Renal cortical epithelial cell (primary cell): Measurements from ENCODE around the gene NME5. TPM values are rescaled to one million over a fixed set of nuclear protein-coding genes. Genes with fewer than 3 reads are reported as not detected.
"Not testable (repeated sequence)": the region's sequence is repeated elsewhere in the genome, so short reads cannot be mapped to it uniquely, and the experiment has no call there.

Experiments
- DNase-seq: peaks from one replicate; pipeline ENCODE4 v3.0.0-alpha.2; 2011; ENCODE audit warnings: low read depth
- total RNA-seq: library from RNA; depleted of rRNA; stranded (reverse); fragments of >200 nt; gene quantifications from 2 replicates; pipeline ENCODE4 v1.2.3, GENCODE V29; 2014

The NME5 gene
- 7.1 and 17.1 TPM in 2 replicates for total RNA-seq

- peak; percentile 72 for DNase-seq
Measured at GRCh38 chr5:138138949-138139780, at the start of gene NME5. Gene NME5, minus strand, starts transcription at chr5:138139428. Its CDS starts 648 bp downstream, at chr5:138138780.

GRCh38 chr5:138188626-138189025, 49.4 kb upstream of the NME5 start:
- no peak for DNase-seq

GRCh38 chr5:138186002-138186447, 46.8 kb upstream of the NME5 start:
- no peak for DNase-seq

- DNase-seq, result no peak
Measured at GRCh38 chr5:138182808-138183207, 43.6 kb upstream of the NME5 start.

GRCh38 chr5:138180841-138181240, 41.6 kb upstream of the NME5 start:
- DNase-seq, result no peak

- DNase-seq, result peak; percentile 82
Measured at GRCh38 chr5:138180183-138180782, 41.1 kb upstream of the NME5 start.

- no peak for DNase-seq
Measured at GRCh38 chr5:138179277-138179857, 40.1 kb upstream of the NME5 start.

- DNase-seq, result peak; percentile 96
Measured at GRCh38 chr5:138178516-138179276, 39.5 kb upstream of the NME5 start, which contains the start of the genes BRD8 and KIF20A. Gene BRD8, minus strand, starts transcription at chr5:138178630. Its CDS starts 16 bp downstream, at chr5:138178614. Gene KIF20A, plus strand, starts transcription at chr5:138179112. Its CDS starts 569 bp downstream, at chr5:138179681.

GRCh38 chr5:138177941-138178515, 38.8 kb upstream of the NME5 start:
- peak; percentile 45 for DNase-seq

GRCh38 chr5:138170299-138170698, 31.1 kb upstream of the NME5 start:
- no peak for DNase-seq

GRCh38 chr5:138169124-138169523, 29.9 kb upstream of the NME5 start:
- DNase-seq, result no peak

- no peak for DNase-seq
Measured at GRCh38 chr5:138163721-138164120, 24.5 kb upstream of the NME5 start.

GRCh38 chr5:138160706-138161105, 21.5 kb upstream of the NME5 start:
- DNase-seq, result no peak

- no peak for DNase-seq
Measured at GRCh38 chr5:138159666-138160065, 20.4 kb upstream of the NME5 start.

- no peak for DNase-seq
Measured at GRCh38 chr5:138157626-138158025, 18.4 kb upstream of the NME5 start.

- DNase-seq, result not testable (repeated sequence)
Measured at GRCh38 chr5:138155977-138156376, 16.7 kb upstream of the NME5 start.

GRCh38 chr5:138149530-138149929, 10.3 kb upstream of the NME5 start:
- no peak for DNase-seq

- DNase-seq, result peak; percentile 78
Measured at GRCh38 chr5:138148811-138149210, 9.6 kb upstream of the NME5 start.

GRCh38 chr5:138143578-138143977, 4.3 kb upstream of the NME5 start:
- not testable (repeated sequence) for DNase-seq

GRCh38 chr5:138141734-138142133, 2.5 kb upstream of the NME5 start:
- no peak for DNase-seq

- no peak for DNase-seq
Measured at GRCh38 chr5:138140268-138140667, 1.0 kb upstream of the NME5 start.

- DNase-seq, result no peak
Measured at GRCh38 chr5:138139781-138140090, 508 bp upstream of the NME5 start.
